Neutrophil (primary cell): Measurements from ENCODE around the gene DUSP7.

Source experiments
- H3K27ac ChIP-seq: fragments of 200-600 bp; sonication (generic); 2 replicates; pipeline ENCODE4 v1.5.1; 2016; ENCODE audit warnings: mild to moderate bottlenecking, moderate library complexity
- H3K27me3 ChIP-seq: fragments of 200-600 bp; sonication (generic); 2 replicates; pipeline ENCODE4 v1.6.0; 2016; ENCODE audit warnings: mild to moderate bottlenecking
- H3K36me3 ChIP-seq: fragments of 200-600 bp; sonication (generic); 2 replicates; pipeline ENCODE4 v1.5.1; 2017
- H3K4me1 ChIP-seq, 2 experiments: fragments of 200-600 bp in 1 of 2; sonication (generic) in 1 of 2; 1 replicate in 1 of 2; 2 replicates in 1 of 2; pipeline versions ENCODE4 v1.5.1 to v1.6.1; 2013 to 2016; ENCODE audit warnings: low read depth in 1 of 2, low read length in 1 of 2, mild to moderate bottlenecking in 1 of 2, moderate library complexity in 1 of 2; ENCODE audit not compliant: control insufficient read depth in 1 of 2, insufficient read depth in 1 of 2
- H3K4me3 ChIP-seq, 2 experiments: fragments of 200-600 bp in 1 of 2; sonication (generic) in 1 of 2; 1 replicate in 1 of 2; 2 replicates in 1 of 2; pipeline ENCODE4 v1.5.1; 2013 to 2016; ENCODE audit warnings: low read depth in 1 of 2, low read length in 1 of 2, mild to moderate bottlenecking in 1 of 2, moderate library complexity in 1 of 2
- H3K9me3 ChIP-seq: fragments of 200-600 bp; sonication (generic); 2 replicates; pipeline ENCODE4 v1.5.1; 2016
- TF ChIP-seq, protein P1 (sequence below): fragments of 200-600 bp; sonication (generic); IDR thresholded peaks from 2 replicates; pipeline ENCODE4 v1.5.1; 2016; ENCODE audit warnings: antibody characterized with exemption

Gene DUSP7

DNA sequence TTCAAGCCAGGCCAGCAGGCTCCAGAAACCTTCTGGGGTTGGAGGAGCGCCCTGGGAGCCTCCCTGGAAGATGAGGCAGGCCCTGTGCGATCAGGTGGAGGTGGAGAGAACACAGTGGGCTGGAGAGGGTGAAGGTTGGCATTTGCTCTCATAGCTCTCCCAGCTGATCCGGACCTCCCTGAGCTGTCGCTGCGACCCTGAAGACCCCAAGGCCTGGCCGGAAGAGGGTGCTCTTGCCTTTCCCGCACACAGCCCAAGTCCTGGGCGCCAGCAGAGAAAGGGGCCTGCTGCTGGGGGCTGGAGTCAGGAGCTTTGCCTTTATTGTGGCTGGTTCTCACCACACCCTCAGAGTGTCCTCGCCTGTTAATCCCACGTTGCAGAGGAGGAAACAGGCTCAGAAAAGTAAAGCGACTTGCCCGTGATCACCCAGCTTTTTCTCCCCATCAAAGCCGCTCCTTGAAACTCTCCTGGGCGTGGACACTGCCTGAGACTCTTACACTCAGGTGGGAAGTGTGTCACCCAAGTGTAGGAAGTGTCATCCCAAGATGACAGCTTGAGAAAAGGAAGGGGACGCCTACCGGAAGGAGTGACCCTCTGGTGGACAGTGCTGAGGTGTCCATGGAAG is 52.1 kb downstream of the DUSP7 start:
- TF ChIP-seq, protein P1, sequence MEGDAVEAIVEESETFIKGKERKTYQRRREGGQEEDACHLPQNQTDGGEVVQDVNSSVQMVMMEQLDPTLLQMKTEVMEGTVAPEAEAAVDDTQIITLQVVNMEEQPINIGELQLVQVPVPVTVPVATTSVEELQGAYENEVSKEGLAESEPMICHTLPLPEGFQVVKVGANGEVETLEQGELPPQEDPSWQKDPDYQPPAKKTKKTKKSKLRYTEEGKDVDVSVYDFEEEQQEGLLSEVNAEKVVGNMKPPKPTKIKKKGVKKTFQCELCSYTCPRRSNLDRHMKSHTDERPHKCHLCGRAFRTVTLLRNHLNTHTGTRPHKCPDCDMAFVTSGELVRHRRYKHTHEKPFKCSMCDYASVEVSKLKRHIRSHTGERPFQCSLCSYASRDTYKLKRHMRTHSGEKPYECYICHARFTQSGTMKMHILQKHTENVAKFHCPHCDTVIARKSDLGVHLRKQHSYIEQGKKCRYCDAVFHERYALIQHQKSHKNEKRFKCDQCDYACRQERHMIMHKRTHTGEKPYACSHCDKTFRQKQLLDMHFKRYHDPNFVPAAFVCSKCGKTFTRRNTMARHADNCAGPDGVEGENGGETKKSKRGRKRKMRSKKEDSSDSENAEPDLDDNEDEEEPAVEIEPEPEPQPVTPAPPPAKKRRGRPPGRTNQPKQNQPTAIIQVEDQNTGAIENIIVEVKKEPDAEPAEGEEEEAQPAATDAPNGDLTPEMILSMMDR = no peak
- Histone ChIP-seq H3K4me3 (no peak overlapping the region), H3K27me3 (no peaks in the 10 kb centered on the region), H3K27ac (no peak overlapping the region), H3K9me3 (no peaks in the 10 kb centered on the region), H3K4me1 (peaks cover 0 to 5% of the 10 kb centered on the region in 2 experiments), H3K36me3 (no peaks in the 10 kb centered on the region)

DNA sequence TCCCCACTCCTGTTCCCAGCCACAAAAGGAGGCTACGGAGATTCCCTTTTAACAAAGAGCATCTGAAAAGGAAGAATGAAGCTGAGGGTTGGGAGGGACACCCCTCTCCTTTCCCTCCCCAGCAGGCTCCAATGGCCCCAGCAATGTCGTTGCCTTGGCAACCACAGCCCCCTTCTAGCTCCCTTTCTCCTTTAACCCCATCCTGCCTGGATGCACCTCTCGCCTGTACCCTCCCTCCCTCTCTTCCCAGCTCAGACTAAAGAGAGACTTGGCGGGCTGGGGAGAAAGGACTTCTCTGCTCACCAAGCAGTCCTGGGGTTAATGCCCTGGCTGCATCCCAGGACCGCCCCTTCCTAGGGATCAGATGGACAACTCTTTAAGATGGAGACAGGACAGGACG is 53.6 kb downstream of the DUSP7 start:
- Histone ChIP-seq H3K27ac (no peak overlapping the region), H3K9me3 (no peaks in the 10 kb centered on the region), H3K4me3 (no peak overlapping the region), H3K36me3 (no peaks in the 10 kb centered on the region), H3K27me3 (peaks cover 4% of the 10 kb centered on the region), H3K4me1 (peaks cover 0 to 5% of the 10 kb centered on the region in 2 experiments)
- TF ChIP-seq, protein P1 = no peak

DNA sequence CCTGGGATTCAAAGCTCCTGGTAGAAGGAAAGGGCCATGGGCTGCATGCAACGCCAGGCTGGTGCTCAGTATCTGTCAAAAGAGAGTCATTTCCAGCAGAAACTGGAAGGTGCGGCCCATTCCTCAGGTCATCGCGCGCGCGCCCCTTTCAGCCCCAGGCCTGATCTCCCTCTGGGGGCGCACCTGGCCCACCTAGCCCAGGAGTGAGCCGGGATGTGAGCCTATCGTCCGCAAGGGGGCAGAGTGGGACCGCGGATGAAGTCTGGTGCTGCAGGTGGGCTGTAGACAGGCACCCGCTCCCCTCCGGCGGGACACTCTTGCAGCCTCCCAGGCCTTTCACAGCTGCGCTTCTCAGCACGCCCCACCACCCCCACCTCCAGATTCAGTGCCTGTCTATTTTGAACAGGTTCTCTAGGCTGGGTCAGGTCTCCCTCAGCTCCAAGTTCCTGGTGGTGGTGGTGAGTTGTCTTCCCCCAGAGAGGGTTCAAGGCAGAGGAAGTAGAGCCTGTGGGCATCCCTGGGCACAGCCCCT is 54.9 kb downstream of the DUSP7 start:
- TF ChIP-seq, protein P1 = peak; percentile 84
- H3K36me3 ChIP-seq = no peaks in the 10 kb centered on the region
- no peak overlapping the region for H3K4me3 ChIP-seq
- no peaks in the 10 kb centered on the region for H3K9me3 ChIP-seq
- peaks cover 0 to 5% of the 10 kb centered on the region in 2 experiments for H3K4me1 ChIP-seq
- H3K27ac ChIP-seq = no peak overlapping the region
- peaks cover 4% of the 10 kb centered on the region for H3K27me3 ChIP-seq

DNA sequence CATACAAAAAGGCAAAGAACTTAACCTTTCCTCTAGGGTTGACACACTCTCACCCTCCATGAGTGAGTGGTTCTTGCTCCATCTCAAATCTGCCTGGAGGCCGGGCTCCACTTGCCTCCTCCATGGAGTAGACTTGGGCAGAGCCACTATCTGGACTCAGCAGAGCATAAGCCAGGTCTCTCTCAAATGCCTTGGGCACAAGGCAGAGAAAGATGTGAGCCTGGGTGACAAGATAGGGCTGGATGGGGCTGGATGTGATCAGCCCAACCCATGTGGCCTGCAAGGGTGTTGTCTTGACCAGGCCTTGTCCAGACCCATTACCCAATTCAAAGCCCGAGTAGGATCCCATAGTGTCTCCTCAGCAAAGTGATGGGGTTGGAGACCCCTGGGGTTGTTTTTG is 56.5 kb downstream of the DUSP7 start:
- H3K27ac ChIP-seq = no peak overlapping the region
- H3K27me3 ChIP-seq = peaks cover 4% of the 10 kb centered on the region
- no peaks in the 10 kb centered on the region for H3K9me3 ChIP-seq
- H3K36me3 ChIP-seq = no peaks in the 10 kb centered on the region
- TF ChIP-seq, protein P1 = no peak
- peaks cover 10 to 13% of the 10 kb centered on the region in 2 experiments for H3K4me1 ChIP-seq
- H3K4me3 ChIP-seq = no peak overlapping the region
